GM19035 (cell line): Measurements from ENCODE around the gene PRKCA.
"Not testable (repeated sequence)": the region's sequence is repeated elsewhere in the genome, so short reads cannot be mapped to it uniquely, and the experiment has no call there.

Source experiments
- ATAC-seq: cut with Tn5 transposase; IDR thresholded peaks from one replicate; pipeline ENCODE4 v1.9.1; 2021; ENCODE audit not compliant: unreplicated experiment

The PRKCA gene

GRCh38 chr17:66322764-66323163, 20.4 kb downstream of the PRKCA start:
- no peak for ATAC-seq

DNA sequence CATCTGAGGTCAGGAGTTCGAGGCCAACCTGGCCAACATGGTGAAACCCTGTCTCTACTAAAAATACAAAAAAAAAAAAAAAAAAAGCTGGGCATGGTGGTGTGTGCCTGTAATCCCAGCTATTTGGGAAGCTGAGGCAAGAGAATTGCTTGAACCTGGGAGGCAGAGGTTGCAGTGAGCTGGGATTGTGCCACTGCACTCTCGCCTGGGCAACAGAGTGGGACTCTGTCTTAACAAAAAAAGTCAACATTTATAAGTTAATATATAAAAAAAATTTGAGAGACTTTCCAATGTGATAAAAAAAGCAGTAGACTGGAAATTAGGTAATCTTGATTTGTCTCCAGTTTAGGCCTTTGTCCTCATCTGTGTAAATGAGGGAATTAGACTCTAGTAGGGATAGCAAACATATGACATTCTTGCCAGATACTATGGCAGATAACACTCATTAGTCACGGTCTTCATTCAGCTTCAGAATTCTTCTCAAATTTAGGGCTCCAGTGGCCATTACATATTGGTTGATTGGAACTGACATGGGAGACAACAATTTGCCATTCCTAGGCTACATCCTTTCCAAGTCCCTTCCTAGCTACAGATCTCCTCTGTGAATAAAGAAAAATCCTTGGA, 22.1 kb downstream of the PRKCA start:
- not testable (repeated sequence) for ATAC-seq

- ATAC-seq, result no peak
These were observed 24.1 kb downstream of the PRKCA start for GRCh38 chr17:66326476-66327047.

GRCh38 chr17:66330646-66331037, 28.2 kb downstream of the PRKCA start:
- no peak for ATAC-seq

DNA sequence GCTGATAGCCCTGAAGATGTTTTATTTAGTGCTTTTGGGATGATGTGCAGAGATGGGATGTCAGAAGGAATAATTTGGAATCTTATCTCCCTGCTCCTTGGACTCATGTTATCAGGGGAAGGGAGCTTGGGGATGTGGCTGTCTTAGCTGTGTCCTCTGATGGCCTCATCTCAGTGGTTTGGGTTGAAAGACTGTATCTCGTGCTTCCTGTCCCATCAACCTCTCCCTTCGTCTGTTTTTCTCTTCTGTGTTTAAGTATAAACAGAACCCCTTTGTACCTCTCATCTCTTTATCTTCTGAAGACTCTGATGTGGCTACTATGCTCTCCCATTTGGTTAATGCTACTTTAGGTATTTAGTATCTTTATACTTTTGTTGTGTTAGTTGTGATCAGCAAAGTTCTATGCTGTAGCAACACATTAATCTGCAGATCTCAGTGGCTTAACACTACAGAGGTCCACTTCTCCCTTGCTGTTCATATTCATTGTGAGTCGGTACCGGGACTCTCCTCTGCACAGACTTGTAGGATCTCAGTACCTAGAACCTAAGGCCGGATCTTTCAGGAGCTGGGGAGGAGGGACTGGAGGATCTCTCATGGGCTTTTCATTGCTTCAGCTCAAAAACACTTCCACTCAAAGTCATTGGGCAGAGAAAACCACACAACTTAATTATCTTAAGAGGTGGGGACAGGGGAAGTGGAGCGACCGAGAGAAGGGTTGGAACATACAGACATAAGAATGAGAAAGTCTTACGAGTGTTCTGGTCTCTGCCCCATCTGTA, 28.8 kb downstream of the PRKCA start:
- no peak for ATAC-seq

DNA sequence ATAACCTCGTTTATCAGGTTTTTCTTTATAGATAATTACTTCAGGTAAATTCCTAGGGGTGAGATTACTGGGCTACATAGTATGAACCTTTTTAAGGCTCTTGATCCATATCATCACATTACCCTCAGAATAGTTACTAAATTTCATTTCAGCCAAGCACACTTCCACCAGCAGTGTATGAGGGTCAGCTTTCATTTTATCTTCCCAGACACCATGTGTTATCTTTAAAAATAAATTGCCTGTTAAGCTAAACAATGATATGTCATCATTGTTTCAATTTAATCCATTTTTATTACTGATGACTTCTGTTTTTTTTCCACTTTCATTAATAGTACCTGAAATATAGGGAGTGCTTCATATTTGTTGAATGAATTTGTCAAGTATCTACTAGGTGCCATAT, 33.4 kb downstream of the PRKCA start:
- ATAC-seq, result no peak

DNA sequence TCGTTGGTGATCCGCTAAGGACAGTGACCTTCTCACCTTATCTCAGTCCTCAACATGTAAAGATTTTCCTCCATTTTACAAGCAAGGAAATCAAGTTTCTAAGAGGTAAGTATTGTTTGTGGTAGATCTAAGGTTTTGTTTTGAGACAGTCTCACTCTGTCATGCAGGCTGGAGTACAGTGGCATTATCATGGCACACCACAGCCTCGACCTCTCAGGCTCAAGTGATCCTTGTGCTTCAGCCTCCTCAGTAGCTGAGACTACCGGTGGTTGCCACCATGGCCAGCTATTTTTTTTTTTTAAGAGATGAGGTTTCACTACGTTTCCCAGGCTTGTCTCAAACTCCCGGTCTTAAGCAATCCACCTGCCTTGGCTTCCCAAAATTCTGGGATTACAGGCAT, 34.9 kb downstream of the PRKCA start:
- no peak for ATAC-seq

DNA sequence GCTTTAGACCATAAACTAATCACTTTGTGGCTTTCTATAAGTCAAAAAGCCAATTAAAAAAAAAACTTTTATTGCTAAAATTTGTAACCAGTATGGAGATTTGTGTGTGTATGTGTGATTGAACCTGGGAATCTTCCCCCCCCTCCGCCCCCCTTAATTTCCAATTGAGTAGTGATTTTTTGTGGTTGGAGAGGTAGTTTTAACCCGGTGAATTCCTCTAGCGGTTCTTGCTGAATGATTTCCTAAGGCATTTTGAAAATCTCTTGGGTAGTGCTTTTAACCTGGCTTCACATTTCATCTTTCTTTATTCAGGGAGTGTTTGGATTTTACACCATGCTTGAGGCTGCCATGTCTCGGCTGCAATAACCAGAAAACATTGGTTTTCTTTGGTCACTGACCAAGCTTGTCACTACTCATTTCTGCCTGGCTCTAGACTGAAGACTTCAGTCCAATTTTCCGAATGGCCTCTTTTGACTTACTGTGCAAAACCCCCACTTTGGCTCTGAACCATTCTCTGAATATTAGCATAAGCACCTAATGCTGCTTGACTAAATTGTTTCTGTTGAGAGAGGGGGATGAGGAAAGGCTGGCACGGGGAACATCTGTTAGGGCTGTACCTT, 35.6 kb downstream of the PRKCA start:
- ATAC-seq, result no peak

DNA sequence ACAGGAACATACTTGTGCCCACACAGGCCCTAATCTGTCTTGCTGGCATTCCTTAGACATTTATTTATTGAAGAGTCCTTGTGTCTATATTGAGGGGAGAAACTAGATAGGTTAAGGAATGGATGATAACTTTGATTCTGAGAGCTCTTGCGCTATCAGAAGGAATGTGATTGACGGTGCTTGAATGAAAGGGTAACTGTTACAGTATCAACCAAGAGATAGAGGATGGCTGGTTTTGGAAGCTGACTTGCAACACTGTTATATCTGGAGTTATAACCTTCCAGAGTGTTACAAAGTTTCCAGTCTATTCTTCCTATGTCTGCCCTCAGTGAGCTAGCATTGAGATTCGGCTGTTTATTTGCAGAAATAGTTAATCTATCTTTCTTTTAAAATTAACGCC, 36.5 kb downstream of the PRKCA start:
- ATAC-seq, result no peak

DNA sequence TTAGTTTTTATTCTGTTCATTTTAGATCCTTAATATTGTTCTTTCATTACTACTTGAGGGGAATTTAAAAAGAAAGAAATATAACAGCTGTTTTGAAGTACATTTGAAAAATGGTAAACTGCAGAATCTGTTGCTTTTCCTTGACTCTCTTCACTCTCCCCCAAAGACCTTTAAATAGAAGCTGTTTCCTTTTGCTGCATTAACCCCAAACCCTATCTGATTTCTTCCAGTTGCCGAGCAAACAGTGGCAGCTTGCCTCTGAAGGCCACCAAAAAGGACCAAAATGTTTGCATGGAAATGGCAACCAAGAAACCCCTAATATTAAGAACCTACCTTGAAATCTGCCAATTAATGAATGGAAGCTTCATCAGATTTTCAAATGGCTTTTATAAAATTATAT, 37.1 kb downstream of the PRKCA start:
- ATAC-seq, result no peak

DNA sequence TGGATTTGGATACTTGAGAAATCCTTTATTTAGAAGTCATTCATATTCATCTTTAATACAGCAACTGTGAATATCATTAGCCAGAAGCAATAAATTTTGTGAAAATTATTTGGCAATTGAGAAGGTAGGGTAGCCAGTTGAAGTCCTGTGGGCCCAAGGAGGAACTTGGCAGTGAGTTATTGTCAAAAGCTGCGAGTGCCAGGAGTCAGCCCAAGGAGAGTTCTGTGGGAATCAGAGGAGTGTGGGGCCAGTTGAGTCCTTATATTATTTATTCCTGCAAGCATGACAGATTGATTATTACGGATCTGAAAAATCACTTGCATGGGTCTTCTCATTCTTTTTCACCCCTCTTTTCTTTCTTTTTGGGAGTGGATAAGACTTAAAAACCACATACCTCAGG, 38.3 kb downstream of the PRKCA start:
- ATAC-seq, result no peak

DNA sequence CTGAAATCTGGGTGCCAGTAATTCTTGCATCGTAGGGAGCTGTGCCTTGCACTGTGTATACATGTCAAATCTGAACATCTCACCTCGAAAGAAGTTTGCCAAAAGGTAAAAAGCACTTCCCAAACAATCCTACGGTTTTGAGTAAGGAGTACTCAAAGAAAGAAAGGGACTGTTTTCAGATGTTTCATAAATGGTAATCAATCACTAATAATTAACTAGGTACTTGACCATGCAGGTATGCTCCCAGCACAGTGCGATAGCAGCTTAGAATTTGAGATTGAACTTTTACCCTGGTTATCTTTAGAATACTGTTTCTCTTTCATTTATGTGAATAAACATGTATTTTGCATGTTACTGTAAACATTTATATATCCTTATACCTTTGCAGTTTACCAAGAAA, 39.0 kb downstream of the PRKCA start:
- no peak for ATAC-seq

GRCh38 chr17:66342263-66342662, 39.9 kb downstream of the PRKCA start:
- not testable (repeated sequence) for ATAC-seq

GRCh38 chr17:66343531-66344078, 41.2 kb downstream of the PRKCA start:
- no peak for ATAC-seq

- ATAC-seq, result no peak
These were observed 42.1 kb downstream of the PRKCA start for GRCh38 chr17:66344473-66344872.

DNA sequence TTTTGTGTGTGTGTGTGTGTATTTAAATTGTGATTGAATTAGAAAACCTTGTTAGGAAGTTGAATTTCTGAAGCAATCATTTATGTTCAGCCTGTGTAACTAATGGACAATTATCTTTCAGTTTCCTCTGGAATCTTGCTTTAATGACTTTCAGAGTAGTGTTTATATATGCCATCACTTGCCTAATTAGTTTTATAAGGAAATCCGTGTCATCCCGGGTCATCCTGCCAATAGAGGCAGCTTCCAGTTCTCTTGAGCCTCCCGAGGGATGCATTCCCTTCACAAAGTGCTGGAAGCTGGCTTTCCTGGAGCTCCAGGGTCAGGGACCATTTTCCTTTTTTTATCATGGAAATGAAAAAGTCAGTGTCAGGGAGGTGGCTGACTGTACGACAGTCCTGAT, 42.9 kb downstream of the PRKCA start:
- ATAC-seq, result no peak

DNA sequence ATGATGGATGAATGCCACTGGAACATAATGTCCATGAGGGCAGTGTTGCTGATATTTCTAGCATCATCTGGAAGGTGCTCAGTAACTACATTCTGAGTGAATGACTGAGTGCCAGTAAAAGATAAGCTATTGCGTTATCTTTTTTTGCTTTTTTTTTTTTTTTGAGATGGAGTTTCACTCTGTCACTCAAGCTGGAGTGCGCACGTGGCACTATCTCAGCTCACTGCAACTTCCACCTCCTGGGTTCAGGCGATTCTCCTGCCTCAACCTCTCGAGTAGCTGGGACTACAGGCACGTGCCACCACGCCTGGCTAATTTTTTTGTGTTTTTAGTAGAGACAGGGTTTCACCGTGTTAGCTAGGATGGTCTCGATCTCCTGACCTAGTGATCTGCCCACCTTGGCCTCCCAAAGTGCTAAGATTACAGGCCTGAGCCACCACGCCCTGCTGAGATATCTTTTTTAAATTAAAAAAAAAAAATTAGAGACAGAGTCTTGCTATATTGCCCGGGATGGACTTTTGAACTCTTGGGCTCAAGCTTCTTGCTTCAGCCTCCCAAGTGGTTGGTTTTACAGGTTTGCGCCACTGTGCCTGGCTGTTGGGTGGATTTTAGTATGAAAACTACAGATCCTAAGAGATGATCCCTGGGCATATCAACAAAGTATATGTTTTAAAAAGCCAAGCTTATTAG, 43.7 kb downstream of the PRKCA start:
- not testable (repeated sequence) for ATAC-seq

- ATAC-seq, result no peak
These were observed 45.5 kb downstream of the PRKCA start for GRCh38 chr17:66347661-66348514.

DNA sequence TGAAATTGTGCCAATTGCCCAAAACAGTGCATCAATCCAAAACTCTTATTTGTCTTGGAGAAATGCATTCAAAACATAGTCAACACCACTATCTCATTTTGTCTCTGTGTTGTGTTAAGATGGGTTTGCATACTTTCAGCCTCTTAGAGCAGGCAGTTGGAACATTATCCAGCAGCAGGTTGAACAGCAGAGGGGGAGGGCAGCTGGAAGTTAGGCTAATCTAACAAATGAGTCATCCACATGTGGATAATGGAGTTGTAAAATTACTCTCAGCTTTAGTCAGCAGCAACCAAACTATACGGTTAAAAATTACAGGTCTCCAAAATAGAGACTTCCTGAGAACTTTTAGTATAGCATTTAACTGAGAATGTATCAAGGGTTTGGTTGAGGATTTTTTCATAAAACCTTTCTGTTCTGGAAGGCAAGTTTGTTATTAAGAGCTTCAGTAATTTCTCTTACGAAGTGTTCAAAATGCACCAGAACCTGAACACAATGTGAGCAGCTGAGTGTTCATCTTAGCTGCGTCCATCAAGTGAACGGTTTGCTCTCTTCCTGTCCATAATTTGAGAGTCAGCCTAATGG, 46.3 kb downstream of the PRKCA start:
- no peak for ATAC-seq
